Stimulated activated CD4-positive, alpha-beta T cell treated with anti-CD3 and anti-CD28 coated beads, Interleukin-4, amount 100 ng/mL, for 48 hours (primary cell): ENCODE results near the gene SPTLC3.
"Not testable (repeated sequence)": the region's sequence is repeated elsewhere in the genome, so short reads cannot be mapped to it uniquely, and the experiment has no call there.

Experiments used
- DNase-seq, 2 donors: peaks; one replicate each; pipeline ENCODE4 v3.0.0-alpha.2; 2020; ENCODE audit warnings: low read depth in 2 of 2

Gene SPTLC3

DNA sequence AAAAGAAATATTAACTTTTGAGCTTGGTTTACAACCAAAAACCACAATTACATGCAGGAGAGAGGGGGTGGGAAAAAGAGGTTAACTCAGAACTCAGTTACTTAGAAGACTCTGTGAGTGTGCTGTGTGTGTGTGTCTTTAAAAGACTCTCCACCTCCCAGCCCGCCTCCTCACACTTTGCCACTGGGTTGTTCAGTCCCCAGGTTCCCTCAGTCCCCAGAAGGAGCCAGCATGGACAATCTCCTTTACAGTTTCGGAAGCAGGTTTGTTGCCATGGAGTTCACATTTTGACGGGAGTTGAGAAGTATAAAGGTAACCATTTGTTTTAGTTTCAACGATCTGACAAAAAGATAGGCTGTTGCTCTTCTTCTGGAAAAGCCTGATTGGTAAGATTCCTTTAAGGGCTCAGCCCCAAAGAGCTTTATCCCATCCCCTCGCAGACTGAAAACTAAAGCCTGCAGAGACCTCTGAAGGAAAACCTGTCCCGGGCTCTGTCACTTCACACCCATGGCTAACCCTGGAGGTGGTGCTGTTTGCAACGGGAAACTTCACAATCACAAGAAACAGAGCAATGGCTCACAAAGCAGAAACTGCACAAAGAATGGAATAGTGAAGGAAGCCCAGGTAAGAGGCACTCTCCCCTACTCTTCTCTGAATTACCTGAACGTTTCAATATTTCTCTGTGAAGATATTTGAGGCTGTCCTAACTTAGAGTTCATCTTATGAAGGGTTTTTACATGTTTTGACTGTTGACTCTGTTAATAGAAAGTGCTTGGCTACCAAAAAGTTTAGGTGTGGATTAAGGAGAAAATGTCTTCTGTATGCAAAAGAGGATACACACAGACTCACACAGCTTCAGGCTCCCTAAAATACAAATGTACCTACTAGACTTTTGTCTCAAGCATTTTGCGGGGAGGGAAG, at the start of gene SPTLC3:
SPTLC3 (plus strand) TSS at position 212 of the 921 bp plus-strand sequence; CDS start at position 508, 296 bp downstream.
- no peak for DNase-seq

DNA sequence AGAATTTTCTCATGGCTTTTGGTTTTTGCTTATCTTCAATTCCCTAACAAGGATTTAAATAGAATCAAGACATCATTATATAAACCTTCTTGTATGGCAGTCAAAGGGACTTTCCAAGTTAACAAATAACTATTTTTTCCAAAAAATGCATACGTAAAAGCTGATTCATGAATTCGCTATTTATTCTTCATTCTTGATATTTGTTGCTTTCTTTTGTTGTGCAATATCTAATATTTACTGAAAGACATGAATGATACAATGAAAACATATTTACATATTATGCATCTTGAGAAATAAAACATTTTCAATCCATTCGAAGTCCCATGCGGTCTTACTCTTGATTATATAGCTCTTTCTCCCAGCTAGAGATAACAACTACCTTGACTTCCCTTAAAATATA, 47.0 kb upstream of the SPTLC3 start:
- DNase-seq = no peak

DNA sequence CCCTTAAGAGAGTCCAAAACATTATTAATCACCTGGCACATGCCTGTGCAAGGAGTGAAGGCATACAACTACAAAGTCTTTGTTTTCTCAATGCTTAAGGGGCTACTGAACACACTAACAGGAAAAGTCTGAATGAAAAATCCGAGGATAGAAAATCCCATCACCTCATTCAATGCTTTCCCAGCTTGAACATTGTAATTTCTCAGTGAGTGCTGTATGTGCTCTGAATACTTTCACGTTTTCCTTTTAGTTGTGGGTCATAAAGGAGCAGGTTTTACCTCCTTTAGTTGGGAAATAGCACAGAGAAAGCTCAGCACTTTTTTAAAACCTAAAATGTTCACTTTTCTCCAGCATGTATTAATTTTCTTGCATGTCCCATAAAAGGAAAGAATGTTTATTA, 45.9 kb upstream of the SPTLC3 start:
- no peak for DNase-seq

DNA sequence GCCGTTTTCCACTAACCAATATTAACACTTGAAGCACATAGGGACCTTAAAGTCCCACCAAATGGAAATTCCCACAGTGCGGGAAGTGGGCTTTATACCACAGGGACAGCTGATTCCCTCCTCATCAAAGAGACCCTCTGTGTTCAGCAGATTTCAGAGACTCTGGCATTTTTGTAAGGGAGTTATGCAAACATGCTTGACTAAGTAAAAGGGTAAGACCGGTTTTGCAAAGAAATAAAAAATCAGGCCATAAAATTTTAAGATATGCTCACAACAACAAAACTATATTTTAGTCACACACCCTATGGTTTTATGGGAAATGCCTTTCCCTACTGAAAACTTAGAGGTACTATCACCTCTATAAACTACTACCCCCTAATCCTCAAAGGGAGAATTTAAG, 45.4 kb upstream of the SPTLC3 start:
- DNase-seq = no peak

DNA sequence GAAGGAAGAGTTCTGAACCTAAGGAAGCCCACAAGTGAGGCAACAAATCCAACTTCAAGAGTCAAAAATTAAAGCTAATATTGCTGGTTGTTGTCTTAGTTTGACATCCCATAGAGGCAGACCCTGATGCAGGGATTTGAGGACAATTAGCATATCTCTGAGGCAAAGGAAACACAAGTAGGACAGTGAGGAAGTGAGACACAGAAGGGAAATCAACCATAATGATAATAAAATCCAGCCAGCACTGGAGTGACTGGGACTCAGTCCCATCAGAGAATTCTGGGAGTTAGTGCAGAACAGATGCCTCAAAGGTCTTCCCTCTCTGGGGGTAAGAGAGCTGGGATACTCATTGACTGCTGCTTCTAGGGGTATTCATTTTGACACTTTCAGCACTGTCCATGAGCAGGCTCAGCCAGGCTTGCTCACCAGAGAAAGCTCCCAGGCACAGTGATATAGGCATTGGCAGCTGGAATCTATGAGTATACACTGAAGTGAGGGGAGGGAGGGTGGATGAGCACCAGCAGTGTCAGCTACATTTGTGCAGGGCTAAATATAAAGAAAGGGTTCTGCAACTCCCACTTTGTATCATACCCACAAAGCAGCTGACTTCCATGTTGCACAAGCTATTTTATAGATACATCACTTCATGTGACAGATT, 43.4 kb upstream of the SPTLC3 start:
- no peak for DNase-seq

DNA sequence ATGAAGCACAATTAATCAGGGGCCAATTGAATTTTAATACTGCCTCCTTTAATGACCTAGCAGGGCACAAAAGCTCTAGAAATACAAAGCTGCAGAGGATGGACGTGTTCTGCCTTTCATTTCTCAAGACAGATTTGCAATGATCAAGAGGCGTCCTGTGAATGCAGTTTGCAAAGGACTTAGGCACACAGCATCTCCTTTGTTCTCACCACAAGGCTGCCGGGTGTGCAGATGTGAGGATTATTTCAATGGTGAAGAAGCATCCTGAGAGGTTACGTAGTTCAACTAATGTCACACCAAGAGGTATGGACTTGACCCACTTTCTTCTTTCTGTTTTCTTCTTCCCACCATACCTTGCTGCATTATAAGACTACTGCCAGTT, 42.9 kb upstream of the SPTLC3 start:
- no peak for DNase-seq

DNA sequence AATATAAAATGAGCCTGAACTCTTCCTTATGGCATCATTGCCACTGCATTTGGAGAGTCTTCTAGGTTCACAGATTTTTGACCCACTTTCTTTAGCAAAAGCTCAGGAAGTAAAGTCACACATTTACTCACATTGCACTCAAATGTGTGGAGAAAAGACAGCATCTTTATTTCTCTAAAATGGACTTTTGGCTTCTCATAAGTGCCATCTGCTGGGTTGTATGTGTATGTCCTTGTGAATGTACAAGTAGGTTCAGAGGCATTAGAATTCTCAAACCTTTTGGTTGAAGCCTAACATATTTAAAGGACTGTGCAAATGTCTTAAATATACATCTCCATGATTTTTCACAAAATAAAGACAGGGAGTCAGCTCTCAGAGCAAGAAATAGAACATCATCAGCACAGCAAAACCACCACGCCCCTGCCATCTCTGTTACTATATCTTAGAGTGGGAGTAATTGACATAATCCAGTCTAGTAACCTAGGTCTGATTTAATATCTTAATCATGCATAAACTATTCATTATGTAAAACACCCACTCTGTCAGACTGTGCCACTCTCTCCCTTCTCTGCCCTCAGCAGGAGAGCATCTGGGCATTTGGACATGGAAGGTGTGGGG, 42.2 kb upstream of the SPTLC3 start:
- no peak for DNase-seq

DNA sequence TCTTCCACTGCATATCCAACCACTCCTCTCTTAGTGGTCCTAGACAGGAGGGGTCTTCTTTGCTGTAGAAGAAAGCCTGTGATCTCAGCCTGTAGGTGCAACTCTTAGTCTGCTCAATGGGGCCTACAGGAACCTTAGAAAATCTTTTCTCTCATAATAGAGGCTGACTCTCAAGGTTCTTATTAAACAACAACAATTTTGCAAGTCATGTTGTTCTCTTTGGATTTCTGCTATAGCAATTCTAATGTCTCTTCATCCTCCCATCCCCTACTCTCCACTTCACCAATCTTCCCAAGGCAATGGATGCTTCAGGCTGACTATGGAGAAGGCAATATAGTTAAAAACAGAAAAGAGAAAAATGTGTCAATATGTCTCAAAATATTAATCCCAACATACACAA, 40.8 kb upstream of the SPTLC3 start:
- DNase-seq = no peak

DNA sequence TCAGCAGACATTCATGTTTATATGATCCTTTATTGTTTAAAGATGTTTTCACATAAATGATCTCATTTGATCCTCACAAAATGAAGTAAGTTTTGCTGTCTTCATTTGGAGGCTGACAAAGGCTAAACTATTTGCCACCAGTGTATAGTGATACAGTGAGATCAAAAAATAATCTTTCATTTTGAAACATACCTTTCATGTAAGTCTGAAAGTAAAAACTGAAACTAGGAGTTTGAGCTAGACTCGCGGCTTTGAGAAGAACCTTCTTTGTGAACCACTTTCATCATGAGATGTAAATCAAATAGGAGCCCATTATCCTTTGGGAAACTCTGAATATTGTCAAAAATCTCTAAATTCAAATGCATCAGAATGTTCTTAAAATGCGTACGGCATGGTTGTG, 40.3 kb upstream of the SPTLC3 start:
- no peak for DNase-seq

DNA sequence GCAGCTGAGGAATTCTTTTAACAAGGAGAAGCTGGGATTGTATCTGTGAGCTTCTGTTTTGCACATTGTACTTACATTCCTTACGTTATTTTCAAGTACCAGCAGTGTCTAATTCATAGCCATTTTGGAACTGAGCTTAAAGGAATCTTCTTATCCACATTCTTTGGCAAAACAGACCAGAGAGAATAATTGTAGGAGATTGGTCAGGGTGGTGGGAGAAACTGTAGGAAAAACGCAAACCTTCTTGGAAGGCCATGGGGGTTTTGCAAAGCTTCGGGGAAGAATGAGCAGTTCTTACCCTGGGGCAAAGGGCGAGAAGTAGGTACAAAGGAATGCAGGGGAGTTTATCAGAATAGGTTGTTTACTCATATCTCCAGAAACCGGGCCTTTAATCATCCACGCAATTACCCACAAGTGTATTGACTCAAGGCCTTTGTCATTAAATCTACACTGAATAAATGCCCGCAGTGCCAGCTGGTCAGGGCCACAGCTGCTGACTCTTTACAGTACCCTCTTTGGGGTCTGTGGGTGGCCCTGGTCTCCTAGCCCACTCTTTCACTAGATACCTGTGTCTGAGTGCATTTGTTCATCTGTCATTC, 39.6 kb upstream of the SPTLC3 start:
- DNase-seq = no peak

DNA sequence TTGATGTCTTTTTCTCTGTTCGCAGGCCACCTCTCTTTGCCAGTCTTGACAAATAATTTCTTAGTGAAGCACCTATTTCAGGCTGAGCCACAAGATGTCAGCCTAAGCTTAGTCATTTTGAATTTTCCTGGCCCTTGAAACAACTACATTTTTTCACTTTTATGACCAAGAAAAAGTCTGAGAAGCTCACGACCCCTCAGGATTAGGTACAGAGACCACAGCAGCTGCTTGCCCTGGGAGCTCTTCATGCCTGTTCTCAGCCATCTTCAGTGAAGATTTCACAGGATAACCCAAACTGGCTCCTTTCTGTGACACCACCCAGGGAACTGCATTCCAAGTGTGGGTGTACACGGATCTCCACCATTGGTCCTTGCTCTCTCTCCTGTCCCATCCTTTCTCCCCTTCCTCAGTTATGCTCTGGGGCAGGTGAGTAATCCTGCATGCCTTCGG, 38.4 kb upstream of the SPTLC3 start:
- no peak for DNase-seq

DNA sequence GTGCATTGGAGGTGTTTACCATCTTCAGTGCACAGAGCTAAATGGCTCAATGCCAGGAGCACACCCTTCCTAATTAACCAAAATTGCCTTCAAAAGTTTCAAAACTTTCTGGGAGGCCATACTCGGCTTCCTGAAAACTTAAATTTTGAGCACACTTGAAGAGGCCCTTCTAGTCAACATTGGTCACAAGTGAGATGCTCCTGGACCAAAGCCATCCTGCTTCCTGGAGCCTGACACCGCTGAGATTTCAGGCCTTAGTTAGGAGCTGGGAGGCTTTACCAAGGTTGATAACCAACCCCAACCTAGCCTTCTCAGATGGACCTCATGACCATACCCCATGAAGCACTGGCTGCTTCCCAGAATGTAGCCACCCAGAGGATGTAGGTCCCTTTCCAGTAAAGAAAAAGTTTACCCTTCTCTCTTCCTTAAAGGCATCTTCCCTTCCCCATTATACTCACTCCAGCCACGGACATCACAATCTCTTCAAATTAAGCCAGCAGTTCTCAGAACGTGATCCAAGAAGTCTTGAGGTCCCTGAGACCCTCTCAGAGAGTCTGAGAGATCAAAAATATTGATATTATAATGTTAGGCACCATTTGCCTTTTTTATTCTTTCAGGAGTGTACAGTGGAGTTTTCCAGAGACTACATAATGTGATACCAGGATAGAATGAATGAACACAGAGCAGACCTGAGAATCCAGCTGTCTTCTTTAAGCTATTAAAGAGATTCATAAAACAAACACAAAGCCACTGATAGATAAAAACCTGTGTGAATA, 32.8 kb upstream of the SPTLC3 start:
- no peak for DNase-seq

DNA sequence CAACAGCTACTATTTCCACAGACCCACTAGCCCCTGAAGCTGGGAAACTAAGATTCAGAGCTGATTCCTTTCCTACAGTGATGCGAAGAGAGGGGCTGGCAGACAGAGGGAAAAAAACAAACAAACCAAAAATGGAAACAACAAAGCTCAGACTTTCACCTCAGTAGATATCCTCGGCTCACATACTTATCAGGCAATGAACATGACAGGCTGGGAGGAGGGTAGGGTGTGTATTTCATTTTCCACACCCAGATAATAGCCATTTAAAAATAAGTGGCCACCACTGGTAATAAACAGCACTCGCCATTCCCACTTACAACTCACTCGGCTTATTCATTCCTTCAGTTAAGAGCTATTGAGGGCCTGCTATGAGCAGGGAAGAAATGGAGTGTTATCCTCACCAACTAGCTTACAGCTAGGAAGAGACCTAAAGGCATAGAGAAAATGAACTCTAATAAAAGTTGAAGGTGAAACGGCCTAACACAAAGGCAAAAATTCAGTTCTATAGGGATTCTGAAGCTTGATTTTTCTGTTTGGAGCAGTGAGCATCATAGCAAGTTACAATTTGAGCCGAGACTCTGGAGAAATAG, 32.0 kb upstream of the SPTLC3 start:
- DNase-seq = no peak

DNA sequence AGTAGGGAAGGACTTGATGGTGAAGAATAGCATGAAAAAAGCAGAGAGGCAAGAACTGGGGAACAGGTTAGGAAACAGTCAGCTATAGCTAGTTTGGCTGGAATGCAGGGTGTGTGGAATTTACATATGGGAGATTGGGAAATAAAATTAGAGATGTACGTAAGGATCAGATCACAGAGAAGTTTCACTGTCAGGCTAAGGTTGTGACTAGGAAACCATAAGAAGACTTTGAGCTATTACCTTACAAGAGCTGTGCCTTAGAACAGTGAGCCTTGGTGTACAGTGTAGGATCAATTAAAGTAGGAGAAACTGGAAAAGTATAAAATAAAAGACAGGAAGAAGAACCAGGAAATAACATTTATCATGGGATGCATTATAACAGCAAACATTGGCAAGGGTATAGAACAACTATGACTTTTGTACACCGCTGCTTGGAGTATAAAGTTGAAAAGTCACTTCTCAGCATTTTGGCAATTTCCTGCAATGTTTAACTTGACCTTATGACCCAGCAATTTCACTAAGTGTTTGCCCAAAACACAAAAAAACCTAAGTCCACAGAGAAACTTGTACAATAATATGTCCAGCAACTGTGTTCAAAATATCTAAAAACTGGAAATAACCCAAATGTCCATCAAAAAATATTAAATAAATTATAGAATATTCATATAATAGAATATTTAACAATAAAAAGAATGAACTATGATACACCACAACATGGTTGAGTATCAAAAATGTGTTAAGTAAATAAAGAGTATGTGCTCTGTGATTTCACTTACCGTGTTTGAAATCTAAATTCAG, 31.2 kb upstream of the SPTLC3 start:
- DNase-seq = no peak

DNA sequence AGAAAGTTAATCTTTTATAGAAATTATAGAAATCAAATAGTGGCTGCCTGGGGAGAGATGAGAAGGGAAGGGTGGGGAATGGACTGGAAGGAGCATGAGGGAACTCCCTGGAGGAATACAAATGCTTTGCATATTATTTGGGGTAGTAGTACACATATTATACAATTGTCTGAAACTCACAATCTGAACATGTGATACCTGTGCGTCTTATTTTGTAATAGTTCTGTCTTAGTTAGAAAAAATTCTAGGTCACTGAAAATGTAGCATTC, 30.7 kb upstream of the SPTLC3 start:
- DNase-seq = no peak

DNA sequence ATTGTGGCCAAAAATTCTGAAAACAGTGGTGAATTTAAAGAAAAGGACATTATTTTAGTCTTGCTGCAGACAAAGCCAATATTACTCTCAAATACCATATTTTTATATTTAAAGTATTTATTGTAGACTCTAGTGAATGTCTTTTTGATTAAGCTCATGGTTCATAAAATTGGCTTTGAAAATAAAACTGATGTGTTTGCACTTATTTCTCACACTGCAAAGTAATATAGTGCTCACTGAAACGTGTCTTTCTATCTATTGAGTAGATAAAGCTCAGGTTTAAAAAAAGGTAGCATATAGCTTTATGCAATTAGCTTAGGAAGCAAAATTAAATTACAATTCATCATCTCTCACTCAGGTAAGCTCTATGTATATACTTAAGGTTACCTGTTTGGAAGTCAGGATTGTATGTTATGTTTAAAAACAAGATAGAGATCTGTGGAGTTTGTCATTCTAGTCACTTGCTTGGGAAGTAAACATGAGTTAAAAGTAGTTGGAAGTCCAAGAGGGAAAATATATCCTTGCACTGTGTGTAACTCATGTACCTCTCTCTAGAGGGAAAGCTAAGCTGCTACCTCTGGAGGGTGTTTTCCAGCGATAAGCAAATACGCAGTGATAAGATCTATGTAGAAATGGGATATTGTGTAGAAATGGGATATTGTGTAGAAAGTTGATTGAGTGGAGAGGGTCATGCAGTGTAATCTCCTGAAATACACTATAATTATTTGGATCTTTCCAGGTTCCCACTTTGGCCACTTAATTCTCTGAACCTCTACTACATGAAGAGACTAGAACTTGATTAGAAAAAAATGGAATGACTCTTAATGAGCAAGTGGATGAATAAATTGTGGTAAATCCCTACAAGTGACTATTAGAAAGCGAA, 29.9 kb upstream of the SPTLC3 start:
- no peak for DNase-seq

DNA sequence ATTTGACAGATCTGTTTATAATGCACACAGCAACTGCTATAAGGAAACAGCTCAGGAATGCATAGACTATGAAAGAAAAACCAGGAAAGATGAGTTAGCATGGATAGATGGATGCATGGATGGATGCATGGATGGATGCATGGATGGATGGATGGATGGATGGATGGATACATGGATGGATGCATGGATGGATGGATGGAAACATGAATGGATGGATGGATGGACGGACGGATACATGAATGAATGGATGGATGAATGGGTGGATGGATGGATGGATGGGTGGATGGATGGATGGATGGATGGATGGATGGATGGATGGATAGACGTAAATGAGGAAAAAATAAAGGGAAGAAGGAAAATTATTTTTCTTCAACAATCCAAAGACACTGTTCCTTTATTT, 29.1 kb upstream of the SPTLC3 start:
- not testable (repeated sequence) for DNase-seq

DNA sequence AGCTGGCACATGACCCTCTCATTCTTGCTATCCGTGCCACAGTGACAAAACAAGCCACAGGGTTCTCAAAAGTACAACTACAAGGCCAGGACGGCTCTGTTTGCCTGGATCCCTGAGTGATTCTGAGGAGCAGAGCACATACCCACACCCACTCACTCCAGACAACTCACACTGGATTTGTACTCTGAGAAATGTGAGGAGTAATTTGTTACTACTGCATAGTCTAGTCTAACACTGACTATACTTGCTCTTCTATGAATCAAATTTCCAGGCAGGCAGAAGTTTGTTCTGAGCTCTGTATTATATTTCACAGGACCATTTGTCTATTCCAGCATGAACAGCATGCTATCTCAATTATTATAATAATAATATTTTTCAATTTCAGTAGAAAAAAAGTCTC, 26.7 kb upstream of the SPTLC3 start:
- no peak for DNase-seq

DNA sequence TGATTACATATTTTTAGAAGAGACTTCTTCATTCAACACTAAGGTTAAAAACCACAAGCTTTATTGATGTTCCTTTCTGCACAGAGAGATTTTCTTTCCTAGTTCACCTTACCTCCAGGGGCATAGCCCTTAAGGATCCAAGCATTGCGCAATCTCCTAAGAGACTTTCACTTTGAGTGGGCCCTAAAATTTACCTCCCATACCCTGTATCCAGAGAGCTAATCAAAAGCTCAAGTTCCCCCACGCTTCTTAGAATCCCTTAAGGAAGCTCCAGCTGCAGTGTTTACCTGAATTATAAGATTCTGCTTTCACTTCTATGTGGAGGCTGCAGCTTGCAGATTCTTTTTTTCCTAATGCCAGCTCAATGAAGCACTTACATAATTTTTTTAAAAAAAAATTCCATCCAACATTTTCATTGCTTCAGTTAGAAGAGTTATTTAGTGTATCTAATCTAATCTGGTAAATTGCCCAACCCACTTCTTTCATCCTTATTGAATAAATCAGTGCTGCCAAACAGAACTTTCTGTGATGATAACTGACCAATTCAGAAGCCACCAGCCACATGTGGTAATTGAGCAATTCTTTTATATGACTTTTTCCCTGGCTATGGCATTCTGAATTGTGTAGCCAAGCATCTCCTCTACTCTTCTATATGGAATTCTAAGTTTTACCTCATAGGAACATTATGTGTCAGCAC, 24.6 kb upstream of the SPTLC3 start:
- DNase-seq = no peak
